ENCODE results near the gene IGF1R.

- TF ChIP-seq, protein P1, sequence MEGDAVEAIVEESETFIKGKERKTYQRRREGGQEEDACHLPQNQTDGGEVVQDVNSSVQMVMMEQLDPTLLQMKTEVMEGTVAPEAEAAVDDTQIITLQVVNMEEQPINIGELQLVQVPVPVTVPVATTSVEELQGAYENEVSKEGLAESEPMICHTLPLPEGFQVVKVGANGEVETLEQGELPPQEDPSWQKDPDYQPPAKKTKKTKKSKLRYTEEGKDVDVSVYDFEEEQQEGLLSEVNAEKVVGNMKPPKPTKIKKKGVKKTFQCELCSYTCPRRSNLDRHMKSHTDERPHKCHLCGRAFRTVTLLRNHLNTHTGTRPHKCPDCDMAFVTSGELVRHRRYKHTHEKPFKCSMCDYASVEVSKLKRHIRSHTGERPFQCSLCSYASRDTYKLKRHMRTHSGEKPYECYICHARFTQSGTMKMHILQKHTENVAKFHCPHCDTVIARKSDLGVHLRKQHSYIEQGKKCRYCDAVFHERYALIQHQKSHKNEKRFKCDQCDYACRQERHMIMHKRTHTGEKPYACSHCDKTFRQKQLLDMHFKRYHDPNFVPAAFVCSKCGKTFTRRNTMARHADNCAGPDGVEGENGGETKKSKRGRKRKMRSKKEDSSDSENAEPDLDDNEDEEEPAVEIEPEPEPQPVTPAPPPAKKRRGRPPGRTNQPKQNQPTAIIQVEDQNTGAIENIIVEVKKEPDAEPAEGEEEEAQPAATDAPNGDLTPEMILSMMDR (conservative IDR thresholded peaks at IDR 0.05 in 1 of 2, IDR thresholded peaks at IDR 0.05 in 1 of 2; ENCODE audit: extremely low read depth in 1 of 2, insufficient read depth in 1 of 2, low read depth in 1 of 2, low read length in 2 of 2) = no peak
- no peak for TF ChIP-seq EZH2 (IDR thresholded peaks at IDR 0.05; ENCODE audit: borderline replicate concordance, low read length)
These were observed 347.8 kb downstream of the IGF1R start for GRCh38 chr15:98996169-98996568.

Data from mammary epithelial cell (primary cell).